A549 (cell line): ENCODE measurements around the gene G3BP1. TPM values are rescaled to one million over a fixed set of nuclear protein-coding genes. Genes with fewer than 3 reads are reported as not detected.
A peak's percentile ranks its signal among the peaks of the same experiment; 100 is the strongest.

Source experiments
- ATAC-seq, 2 experiments: fragments of 200-7000 bp in 1 of 2; fragments of >200 bp in 1 of 2; cut with Nextera tagmentation in 1 of 2; cut with Tn5 transposase in 1 of 2; 3 replicates each; pipeline versions ENCODE4 v1.8.0 to v1.9.1; 2018 to 2020; ENCODE audit warnings: mild to moderate bottlenecking in 1 of 2, moderate library complexity in 1 of 2
- CTCF ChIA-PET: fragments of 300-600 bp; sonication (Branson Sonifier 250); formaldehyde crosslinking; extraction: SDS; loops from one replicate; lab custom pipeline; 2021; ENCODE audit warnings: antibody characterized with exemption, inconsistent platforms; lab: Yijun Ruan, JAX
- POLR2A ChIA-PET: fragments of 350-600 bp; formaldehyde crosslinking; extraction: SDS; loops from one replicate; lab custom pipeline; 2021; ENCODE audit warnings: antibody characterized with exemption, inconsistent platforms; lab: Yijun Ruan, JAX
- DNase-seq, 2 experiments: peaks; one replicate each; pipeline versions ENCODE4 v3.0.0 to v3.0.0-alpha.2; 2011 to 2016; ENCODE audit warnings: low read depth in 1 of 2, low spot score in 1 of 2
- FAIRE-seq: peaks from 2 replicates; lab custom pipeline; 2011; peaks lifted over from hg19 to GRCh38; lab: Jason Lieb, UNC
- H3K27ac ChIP-seq, 2 experiments: fragments of >200 bp; sonication (Bioruptor Twin); formaldehyde crosslinking; 3 replicates each; pipeline ENCODE4 v1.5.1; 2016 to 2017
- H3K4me1 ChIP-seq: fragments of >200 bp; sonication (Bioruptor Twin); formaldehyde crosslinking; 3 replicates; pipeline ENCODE4 v1.6.1; 2016
- H3K4me2 ChIP-seq: fragments of >200 bp; sonication (Bioruptor Twin); formaldehyde crosslinking; 3 replicates; pipeline ENCODE4 v1.6.1; 2016
- H3K4me3 ChIP-seq: fragments of >200 bp; sonication (Bioruptor Twin); formaldehyde crosslinking; 3 replicates; pipeline ENCODE4 v1.5.1; 2016
- H3K9me3 ChIP-seq: fragments of >200 bp; sonication (Bioruptor Twin); formaldehyde crosslinking; 3 replicates; pipeline ENCODE4 v1.6.1; 2016
- BHLHE40 ChIP-seq: IDR thresholded peaks from 2 replicates; pipeline ENCODE4 v1.6.1; 2012; ENCODE audit warnings: low read depth, low read length, inconsistent platforms
- CBX8 ChIP-seq: fragments of 200-600 bp; sonication (generic); IDR thresholded peaks from 2 replicates; pipeline ENCODE4 v1.6.1; 2016
- CHD2 ChIP-seq: fragments of 150-350 bp; IDR thresholded peaks from 2 replicates; pipeline ENCODE4 v1.6.1; 2014; ENCODE audit warnings: low read length; ENCODE audit not compliant: partially characterized antibody
- CHD4 ChIP-seq: fragments of 200-600 bp; sonication (generic); IDR thresholded peaks from 2 replicates; pipeline ENCODE4 v1.6.1; 2016; ENCODE audit warnings: antibody characterized with exemption, mild to moderate bottlenecking, borderline replicate concordance
- EHF ChIP-seq: fragments of 250-450 bp; sonication (Bioruptor Pico); IDR thresholded peaks from 2 replicates; pipeline ENCODE4 v1.5.0; 2020; ENCODE audit warnings: mild to moderate bottlenecking
- EP300 ChIP-seq, 2 experiments: fragments of >200 bp; sonication (Bioruptor Twin); formaldehyde crosslinking; IDR thresholded peaks; 2 replicates in 1 of 2; 3 replicates in 1 of 2; pipeline ENCODE4 v1.6.1; 2016 to 2017
- FOSB ChIP-seq: fragments of 250-450 bp; sonication (Bioruptor Pico); IDR thresholded peaks from 2 replicates; pipeline ENCODE4 v1.5.0; 2020; ENCODE audit warnings: mild to moderate bottlenecking, moderate library complexity
- FOSL2 ChIP-seq, 2 experiments: fragments of 450-650 bp in 1 of 2; fragments of >200 bp in 1 of 2; sonication (Bioruptor Twin) in 1 of 2; formaldehyde crosslinking; IDR thresholded peaks; 2 replicates each; pipeline versions ENCODE4 v1.5.0 to v1.6.1; 2016 to 2020; ENCODE audit warnings: mild to moderate bottlenecking in 1 of 2, moderate library complexity in 1 of 2
- FOXS1 ChIP-seq: fragments of 250-450 bp; sonication (Bioruptor Pico); IDR thresholded peaks from 2 replicates; pipeline ENCODE4 v1.5.0; 2020; ENCODE audit warnings: mild to moderate bottlenecking, moderate library complexity
- GATA3 ChIP-seq: IDR thresholded peaks from 2 replicates; pipeline ENCODE4 v1.6.1; 2012; ENCODE audit warnings: borderline replicate concordance
- HDAC2 ChIP-seq: fragments of 200-600 bp; sonication (generic); IDR thresholded peaks from 2 replicates; pipeline ENCODE4 v1.6.1; 2016
- HEYL ChIP-seq: fragments of 250-450 bp; sonication (Bioruptor Pico); IDR thresholded peaks from 2 replicates; pipeline ENCODE4 v1.8.0; 2021; ENCODE audit warnings: mild to moderate bottlenecking, moderate library complexity
- HOXB13 ChIP-seq: fragments of 250-450 bp; sonication (Bioruptor Pico); IDR thresholded peaks from 2 replicates; pipeline ENCODE4 v1.5.0; 2020; ENCODE audit warnings: low read depth, mild to moderate bottlenecking, moderate library complexity
- HOXB5 ChIP-seq: fragments of 250-450 bp; sonication (Bioruptor Pico); IDR thresholded peaks from 2 replicates; pipeline ENCODE4 v1.5.0; 2020; ENCODE audit warnings: mild to moderate bottlenecking, moderate library complexity
- JUN ChIP-seq, 2 experiments: fragments of >200 bp; sonication (Bioruptor Twin); formaldehyde crosslinking; IDR thresholded peaks; 2 replicates in 1 of 2; 3 replicates in 1 of 2; pipeline ENCODE4 v1.6.1; 2016 to 2017
- JUNB ChIP-seq: fragments of >200 bp; sonication (Bioruptor Twin); formaldehyde crosslinking; IDR thresholded peaks from 2 replicates; pipeline ENCODE4 v1.6.1; 2016
- KDM5A ChIP-seq: fragments of 200-600 bp; sonication (generic); IDR thresholded peaks from 2 replicates; pipeline ENCODE4 v1.6.1; 2016; ENCODE audit warnings: antibody characterized with exemption, mild to moderate bottlenecking
- MAFK ChIP-seq: fragments of 450-650 bp; IDR thresholded peaks from 2 replicates; pipeline ENCODE4 v1.6.1; 2014; ENCODE audit not compliant: partially characterized antibody
- MAZ ChIP-seq: fragments of 150-350 bp; IDR thresholded peaks from 2 replicates; pipeline ENCODE4 v1.6.1; 2014; ENCODE audit warnings: antibody characterized with exemption, low read depth, low read length, borderline replicate concordance
- MYC ChIP-seq: IDR thresholded peaks from 2 replicates; pipeline ENCODE4 v1.6.1; 2012; ENCODE audit warnings: mild to moderate bottlenecking, inconsistent platforms, low read length, improper control_type of control experiment, borderline replicate concordance
- NPAS2 ChIP-seq: fragments of 250-450 bp; sonication (Bioruptor Pico); IDR thresholded peaks from 2 replicates; pipeline ENCODE4 v1.8.0; 2022; ENCODE audit warnings: mild to moderate bottlenecking, moderate library complexity, borderline replicate concordance
- NR3C1 ChIP-seq: fragments of >200 bp; sonication (Bioruptor Twin); formaldehyde crosslinking; IDR thresholded peaks from 3 replicates; pipeline ENCODE4 v1.6.1; 2017
- PHF8 ChIP-seq: fragments of 200-600 bp; sonication (generic); IDR thresholded peaks from 2 replicates; pipeline ENCODE4 v1.6.1; 2016; ENCODE audit warnings: low read depth, mild to moderate bottlenecking, antibody characterized with exemption, moderate library complexity, borderline replicate concordance
- POLR2A ChIP-seq: IDR thresholded peaks from 2 replicates; pipeline ENCODE4 v1.6.1; 2012; ENCODE audit warnings: mild to moderate bottlenecking, low read length
- RAD21 ChIP-seq, 2 experiments: fragments of >200 bp in 1 of 2; sonication (Bioruptor Twin) in 1 of 2; formaldehyde crosslinking in 1 of 2; IDR thresholded peaks in 1 of 2; conservative IDR thresholded peaks in 1 of 2; 2 replicates in 1 of 2; 3 replicates in 1 of 2; pipeline ENCODE4 v1.6.1; 2012 to 2018; ENCODE audit warnings: inconsistent platforms in 1 of 2
- RARB ChIP-seq: fragments of 250-450 bp; sonication (Bioruptor Pico); IDR thresholded peaks from 2 replicates; pipeline ENCODE4 v1.8.0; 2021; ENCODE audit warnings: mild to moderate bottlenecking, moderate library complexity
- RCOR1 ChIP-seq: fragments of 150-350 bp; IDR thresholded peaks from 2 replicates; pipeline ENCODE4 v1.6.1; 2014; ENCODE audit warnings: antibody characterized with exemption, low read length, low read depth
- SMC3 ChIP-seq: fragments of >200 bp; sonication (Bioruptor Twin); formaldehyde crosslinking; IDR thresholded peaks from 3 replicates; pipeline ENCODE4 v1.6.1; 2018; ENCODE audit warnings: inconsistent platforms
- TFCP2L1 ChIP-seq: fragments of 250-450 bp; sonication (Bioruptor Pico); IDR thresholded peaks from 2 replicates; pipeline ENCODE4 v1.5.0; 2021; ENCODE audit warnings: mild to moderate bottlenecking
- ZC3H11A ChIP-seq: fragments of 450-650 bp; IDR thresholded peaks from 2 replicates; pipeline ENCODE4 v1.6.1; 2014; ENCODE audit warnings: antibody characterized with exemption, mild to moderate bottlenecking
- ZNF302 ChIP-seq: fragments of 250-450 bp; sonication (Bioruptor Pico); IDR thresholded peaks from 2 replicates; pipeline ENCODE4 v1.9.0; 2021; ENCODE audit warnings: inconsistent platforms, mild to moderate bottlenecking, moderate library complexity
- ZSCAN20 ChIP-seq: fragments of 250-450 bp; sonication (Bioruptor Pico); IDR thresholded peaks from 2 replicates; pipeline ENCODE4 v1.8.0; 2022; ENCODE audit warnings: mild to moderate bottlenecking, moderate library complexity
- WGBS: methylation state at CpG from one replicate; pipeline ENCODE4 v1.1.6; 2017; ENCODE audit errors: missing lambda C conversion rate; 5-methylcytosine and 5-hydroxymethylcytosine counted together
- polyA plus RNA-seq, 4 experiments: library from polyadenylated mRNA; depleted of rRNA in 3 of 4; stranded (reverse); fragments of >200 nt; fragmentation: RNase III in 1 of 4; extraction: RNeasy Plus Mini Kit Qiagen cat#74134 plus additional on column Dnase treatment in 1 of 4; gene quantifications; 2 replicates in 3 of 4; 3 replicates in 1 of 4; pipeline ENCODE4 v1.2.3, GENCODE V29; 2011 to 2017
- TF ChIP-seq, protein P1 (sequence below): fragments of 250-450 bp; sonication (Bioruptor Pico); IDR thresholded peaks from 2 replicates; pipeline ENCODE4 v1.5.0; 2020; ENCODE audit warnings: low read depth, mild to moderate bottlenecking, moderate library complexity
- TF ChIP-seq, protein P2 (sequence below): IDR thresholded peaks from 2 replicates; pipeline ENCODE4 v1.6.1; 2012
- TF ChIP-seq, protein P3 (sequence below): fragments of >200 bp; sonication (Bioruptor Twin); formaldehyde crosslinking; IDR thresholded peaks from 3 replicates; pipeline ENCODE4 v1.6.1; 2016
- TF ChIP-seq, protein P4 (sequence below): fragments of 150-350 bp; IDR thresholded peaks from 2 replicates; pipeline ENCODE4 v1.6.1; 2014; ENCODE audit warnings: low read depth, mild to moderate bottlenecking, low read length
- TF ChIP-seq, protein P5 (sequence below): fragments of 450-650 bp; IDR thresholded peaks from 2 replicates; pipeline ENCODE4 v1.6.1; 2014; ENCODE audit warnings: antibody characterized with exemption

The G3BP1 gene
- polyA plus RNA-seq, 2 of the 4 experiments (the other 2 are of a cell fraction), result 126 to 176 TPM

DNA sequence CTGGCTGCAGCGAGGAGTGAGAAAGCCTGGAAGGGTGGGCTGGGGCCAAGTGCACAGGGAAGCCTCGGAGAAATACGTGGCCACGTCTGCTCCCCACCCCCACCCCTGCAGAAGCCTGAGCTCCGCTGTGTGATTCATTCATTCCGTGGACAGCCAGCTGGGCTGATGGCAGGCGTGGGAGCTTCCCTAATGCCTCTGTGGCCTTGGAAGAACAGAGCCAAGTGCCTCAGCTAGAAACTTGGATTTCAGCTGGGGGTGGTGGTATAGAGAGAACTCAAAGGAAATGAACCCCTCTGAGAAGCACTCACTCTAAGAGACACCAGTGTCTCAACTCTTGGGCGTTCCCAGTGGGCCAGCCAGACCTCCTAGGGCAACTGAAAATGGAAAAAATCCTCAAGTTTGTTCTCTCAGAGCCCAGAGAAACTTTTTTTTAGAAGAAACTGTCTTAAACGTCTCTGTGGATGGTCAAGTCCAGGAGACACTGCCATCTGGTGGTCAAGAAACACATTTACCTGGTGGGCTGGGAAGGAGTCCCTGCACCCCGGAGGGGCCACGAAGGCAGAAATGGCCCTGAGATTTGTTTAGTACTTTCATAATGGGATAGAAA lies 31.3 kb upstream of the G3BP1 start:
- no peak overlapping the region for H3K4me3 ChIP-seq
- DNase-seq, result peak; percentile 78 to 83
- peaks cover 37% of the 10 kb centered on the region for H3K4me1 ChIP-seq
- H3K27ac ChIP-seq, result peak overlapping the region; percentile 68 to 92
- ATAC-seq, result peak; percentile 75 to 83
- no peaks in the 10 kb centered on the region for H3K9me3 ChIP-seq
- H3K4me2 ChIP-seq, result peak overlapping the region; percentile 71
- FAIRE-seq, result no peak
- ChIA-PET POLR2A (interaction anchor here (0.6 to 1.9 kb wide), 6 partner anchors 19 to 424 kb away, joined by 3 to 12 read pairs (median 4); no protein-coding TSS in a partner anchor), CTCF (interaction anchor here (0.6 to 24.6 kb wide), 51 partner anchors 8 to 417 kb away, joined by 3 to 529 read pairs (median 4); partner anchors contain the start of genes ATOX1, G3BP1, SLC36A1 and SPARC)
- WGBS, result 21% methylated on average over 11 of the region's 11 CpGs
- TF ChIP-seq, protein P1, sequence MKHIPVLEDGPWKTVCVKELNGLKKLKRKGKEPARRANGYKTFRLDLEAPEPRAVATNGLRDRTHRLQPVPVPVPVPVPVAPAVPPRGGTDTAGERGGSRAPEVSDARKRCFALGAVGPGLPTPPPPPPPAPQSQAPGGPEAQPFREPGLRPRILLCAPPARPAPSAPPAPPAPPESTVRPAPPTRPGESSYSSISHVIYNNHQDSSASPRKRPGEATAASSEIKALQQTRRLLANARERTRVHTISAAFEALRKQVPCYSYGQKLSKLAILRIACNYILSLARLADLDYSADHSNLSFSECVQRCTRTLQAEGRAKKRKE, result no peak
- TF ChIP-seq EHF (CRISPR knock-in tag), result no peak
- TF ChIP-seq BHLHE40, result no peak
- no peak for TF ChIP-seq EP300 (IDR thresholded peaks at IDR 0.05)
- TF ChIP-seq CHD2, result no peak
- no peak for TF ChIP-seq ZC3H11A
- TF ChIP-seq RCOR1, result no peak
- no peak for TF ChIP-seq TFCP2L1 (CRISPR knock-in tag)
- TF ChIP-seq ZNF302 (CRISPR knock-in tag), result no peak
- TF ChIP-seq HEYL (CRISPR knock-in tag), result no peak
- TF ChIP-seq, protein P2, sequence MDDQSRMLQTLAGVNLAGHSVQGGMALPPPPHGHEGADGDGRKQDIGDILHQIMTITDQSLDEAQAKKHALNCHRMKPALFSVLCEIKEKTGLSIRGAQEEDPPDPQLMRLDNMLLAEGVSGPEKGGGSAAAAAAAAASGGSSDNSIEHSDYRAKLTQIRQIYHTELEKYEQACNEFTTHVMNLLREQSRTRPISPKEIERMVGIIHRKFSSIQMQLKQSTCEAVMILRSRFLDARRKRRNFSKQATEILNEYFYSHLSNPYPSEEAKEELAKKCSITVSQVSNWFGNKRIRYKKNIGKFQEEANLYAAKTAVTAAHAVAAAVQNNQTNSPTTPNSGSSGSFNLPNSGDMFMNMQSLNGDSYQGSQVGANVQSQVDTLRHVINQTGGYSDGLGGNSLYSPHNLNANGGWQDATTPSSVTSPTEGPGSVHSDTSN, result peak; percentile 68
- peak; percentile 38; the same call in 1 of the 2 replicates for TF ChIP-seq GATA3
- no peak for TF ChIP-seq KDM5A
- no peak for TF ChIP-seq FOSL2 (IDR thresholded peaks at IDR 0.05)
- peak; percentile 60 for TF ChIP-seq FOSL2 (CRISPR knock-in tag; IDR thresholded peaks at IDR 0.05)
- no peak for TF ChIP-seq PHF8
- no peak for TF ChIP-seq RARB
- TF ChIP-seq, protein P3, sequence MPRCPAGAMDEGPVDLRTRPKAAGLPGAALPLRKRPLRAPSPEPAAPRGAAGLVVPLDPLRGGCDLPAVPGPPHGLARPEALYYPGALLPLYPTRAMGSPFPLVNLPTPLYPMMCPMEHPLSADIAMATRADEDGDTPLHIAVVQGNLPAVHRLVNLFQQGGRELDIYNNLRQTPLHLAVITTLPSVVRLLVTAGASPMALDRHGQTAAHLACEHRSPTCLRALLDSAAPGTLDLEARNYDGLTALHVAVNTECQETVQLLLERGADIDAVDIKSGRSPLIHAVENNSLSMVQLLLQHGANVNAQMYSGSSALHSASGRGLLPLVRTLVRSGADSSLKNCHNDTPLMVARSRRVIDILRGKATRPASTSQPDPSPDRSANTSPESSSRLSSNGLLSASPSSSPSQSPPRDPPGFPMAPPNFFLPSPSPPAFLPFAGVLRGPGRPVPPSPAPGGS, result no peak
- TF ChIP-seq CBX8, result no peak
- no peak for TF ChIP-seq HOXB5
- TF ChIP-seq MYC, result no peak
- TF ChIP-seq SMC3, result peak; percentile 91
- TF ChIP-seq POLR2A, result no peak
- TF ChIP-seq HDAC2, result no peak
- TF ChIP-seq MAZ, result no peak
- no peak for TF ChIP-seq ZSCAN20 (CRISPR knock-in tag)
- no peak for TF ChIP-seq CHD4
- no peak for TF ChIP-seq NPAS2 (CRISPR knock-in tag)
- TF ChIP-seq HOXB13 (CRISPR knock-in tag), result no peak
- TF ChIP-seq, protein P4, sequence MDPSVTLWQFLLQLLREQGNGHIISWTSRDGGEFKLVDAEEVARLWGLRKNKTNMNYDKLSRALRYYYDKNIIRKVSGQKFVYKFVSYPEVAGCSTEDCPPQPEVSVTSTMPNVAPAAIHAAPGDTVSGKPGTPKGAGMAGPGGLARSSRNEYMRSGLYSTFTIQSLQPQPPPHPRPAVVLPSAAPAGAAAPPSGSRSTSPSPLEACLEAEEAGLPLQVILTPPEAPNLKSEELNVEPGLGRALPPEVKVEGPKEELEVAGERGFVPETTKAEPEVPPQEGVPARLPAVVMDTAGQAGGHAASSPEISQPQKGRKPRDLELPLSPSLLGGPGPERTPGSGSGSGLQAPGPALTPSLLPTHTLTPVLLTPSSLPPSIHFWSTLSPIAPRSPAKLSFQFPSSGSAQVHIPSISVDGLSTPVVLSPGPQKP, result no peak
- TF ChIP-seq NR3C1, result no peak
- peak in 1 of 2 experiments; percentile 61; a peak in 2 of 5 replicates for TF ChIP-seq JUN (IDR thresholded peaks at IDR 0.05)
- TF ChIP-seq FOXS1, result no peak
- TF ChIP-seq MAFK, result no peak
- no peak for TF ChIP-seq FOSB (CRISPR knock-in tag)
- TF ChIP-seq, protein P5, sequence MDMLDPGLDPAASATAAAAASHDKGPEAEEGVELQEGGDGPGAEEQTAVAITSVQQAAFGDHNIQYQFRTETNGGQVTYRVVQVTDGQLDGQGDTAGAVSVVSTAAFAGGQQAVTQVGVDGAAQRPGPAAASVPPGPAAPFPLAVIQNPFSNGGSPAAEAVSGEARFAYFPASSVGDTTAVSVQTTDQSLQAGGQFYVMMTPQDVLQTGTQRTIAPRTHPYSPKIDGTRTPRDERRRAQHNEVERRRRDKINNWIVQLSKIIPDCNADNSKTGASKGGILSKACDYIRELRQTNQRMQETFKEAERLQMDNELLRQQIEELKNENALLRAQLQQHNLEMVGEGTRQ, result no peak
- TF ChIP-seq JUNB, result no peak
- TF ChIP-seq RAD21 (conservative IDR thresholded peaks at IDR 0.05 in 1 of 2, IDR thresholded peaks at IDR 0.05 in 1 of 2), result peak; percentile 79 to 87
